ENCODE measurements around the gene NOTUM.

Gene NOTUM

DNA sequence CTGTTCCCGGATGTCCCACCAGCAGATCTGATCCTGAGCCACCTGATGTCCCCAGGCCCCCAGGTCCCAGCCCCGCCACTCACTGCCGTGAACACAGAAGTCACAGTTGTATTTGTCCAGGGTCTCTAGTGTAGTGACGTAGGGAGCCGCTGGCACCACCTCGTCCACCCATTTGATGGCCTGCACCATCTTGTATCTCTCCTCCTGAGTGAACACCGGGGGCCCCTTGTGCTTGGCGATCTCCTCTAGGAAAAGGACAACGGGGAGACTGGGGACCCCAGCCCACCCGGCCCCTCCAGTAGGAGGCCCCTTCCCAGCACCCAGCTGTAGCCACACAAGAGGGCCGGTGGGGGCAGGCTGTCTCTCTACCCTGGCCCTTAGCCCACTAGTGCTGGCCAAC, 52.2 kb downstream of the NOTUM start:
- DNase-seq: no peak

DNA sequence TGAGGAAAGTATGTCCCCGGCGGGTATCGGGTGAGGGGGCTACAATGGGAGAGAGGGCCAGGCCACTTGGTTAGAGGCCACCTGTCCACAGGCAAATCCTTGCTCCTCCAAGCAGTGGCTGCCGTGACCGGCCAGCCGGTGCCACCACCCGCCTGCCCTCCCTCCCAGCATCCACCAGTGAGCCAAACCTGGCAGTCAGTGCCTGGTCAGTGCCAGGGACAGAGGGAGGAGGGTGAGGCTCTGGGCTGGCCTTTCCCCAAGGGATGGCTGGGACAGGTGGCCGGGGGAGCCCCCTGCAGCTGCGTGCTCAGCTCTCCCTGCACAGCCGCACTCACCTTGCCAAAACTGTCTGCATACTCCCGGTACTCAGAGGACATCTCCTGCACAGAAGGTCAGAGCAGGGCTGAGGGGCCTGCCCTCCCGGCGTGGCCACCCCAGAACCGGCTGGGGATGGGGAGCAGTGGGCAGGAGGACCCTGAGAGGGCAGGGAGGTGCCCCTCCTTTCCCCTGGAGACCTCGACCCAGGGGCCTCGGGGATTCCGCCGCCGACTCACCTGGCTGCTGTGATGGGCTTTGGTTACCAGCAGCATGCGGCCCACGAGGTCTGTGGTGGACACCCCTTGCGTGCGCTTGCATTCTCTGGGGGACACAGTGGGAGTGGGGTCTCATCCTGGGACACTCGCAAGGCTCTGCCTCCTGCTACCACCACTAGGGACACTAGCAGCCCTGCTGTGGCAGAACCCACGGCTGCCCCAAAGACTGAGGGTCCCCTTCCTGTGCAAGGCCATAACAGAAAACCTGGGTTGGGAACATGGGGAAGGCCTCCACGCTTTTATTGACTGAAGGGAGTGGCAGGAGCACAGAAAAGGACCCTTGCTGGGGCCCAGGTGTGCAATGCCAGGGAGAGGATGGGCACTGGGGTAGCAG, 53.5 kb downstream of the NOTUM start:
- DNase-seq: no peak

DNA sequence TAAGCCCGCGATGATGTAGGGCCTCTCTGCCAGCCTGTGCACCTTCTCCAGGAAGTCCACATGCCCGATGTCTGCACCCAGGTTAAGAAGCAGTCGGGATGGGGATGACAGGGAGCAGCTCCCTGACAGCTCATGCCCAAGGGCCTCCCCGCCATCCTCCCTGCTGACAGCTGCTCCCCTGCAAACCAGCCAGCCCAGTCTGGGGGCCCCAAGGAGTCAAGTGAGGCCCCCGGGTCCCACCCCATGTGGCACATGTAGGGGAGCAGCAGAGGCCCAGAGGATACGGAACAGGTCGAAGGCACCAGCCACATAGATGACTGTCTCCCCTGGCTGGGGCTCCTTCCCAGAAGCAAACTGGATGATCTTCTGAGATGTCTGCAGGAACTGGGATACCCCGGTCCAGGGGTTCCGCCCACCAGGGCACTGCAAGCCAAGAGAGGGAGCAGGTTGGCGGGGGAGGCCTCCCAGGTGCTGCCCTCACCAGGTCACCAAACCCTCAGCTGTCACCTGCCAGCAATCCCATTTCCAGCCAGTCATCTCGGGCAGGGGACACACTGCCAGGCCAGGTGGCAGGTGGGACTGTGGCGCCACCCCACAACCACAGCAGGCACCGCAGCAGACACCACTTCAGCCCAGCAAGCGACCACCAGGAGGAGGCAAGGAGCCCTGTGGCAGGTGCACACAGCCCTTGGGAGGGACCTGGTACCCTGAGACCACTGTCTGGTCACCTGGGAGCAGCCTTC, 54.3 kb downstream of the NOTUM start:
- no peak for DNase-seq

DNA sequence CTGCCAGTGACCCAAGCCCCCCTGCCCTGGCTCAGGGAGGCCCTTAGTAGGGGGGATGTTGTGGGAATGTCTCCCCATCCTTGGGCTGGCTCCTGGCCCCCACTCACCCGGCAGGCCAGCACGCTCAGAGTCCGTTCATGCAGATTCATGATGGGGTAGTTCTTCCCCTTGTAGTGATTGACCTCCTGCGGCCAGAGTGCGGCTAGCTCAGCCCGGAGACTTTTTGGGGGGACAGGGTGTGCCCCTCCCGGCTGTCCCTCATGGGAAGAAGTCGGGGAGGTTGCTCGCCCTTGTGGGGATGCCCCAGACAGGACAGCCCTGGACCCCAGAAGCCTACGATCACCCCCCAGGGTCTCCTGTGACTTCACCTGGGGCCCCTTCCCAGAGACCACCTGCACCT, 55.0 kb downstream of the NOTUM start:
- no peak for DNase-seq

DNA sequence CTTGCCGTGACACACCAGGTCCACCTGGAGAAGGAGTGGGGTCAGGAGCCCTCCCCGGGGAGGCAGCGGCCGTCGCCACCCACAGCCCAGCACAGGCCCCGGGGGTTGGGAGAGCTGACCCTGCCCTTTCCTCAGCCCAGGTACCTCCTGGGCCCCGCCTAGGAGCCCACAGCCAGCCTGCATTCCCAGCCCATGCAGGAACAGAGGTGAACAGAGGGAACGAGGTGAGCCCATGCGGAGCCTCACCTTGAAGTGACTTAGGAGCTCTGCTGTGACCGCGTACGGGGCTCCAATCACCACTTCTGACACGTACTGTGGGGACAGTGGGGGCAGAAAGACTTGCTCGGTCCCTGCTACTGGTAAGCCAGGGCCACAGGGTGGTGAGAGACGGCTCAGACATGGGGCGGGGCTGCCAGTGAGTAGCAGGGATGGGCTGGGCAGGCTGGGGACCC, 55.5 kb downstream of the NOTUM start:
- no peak for DNase-seq

DNA sequence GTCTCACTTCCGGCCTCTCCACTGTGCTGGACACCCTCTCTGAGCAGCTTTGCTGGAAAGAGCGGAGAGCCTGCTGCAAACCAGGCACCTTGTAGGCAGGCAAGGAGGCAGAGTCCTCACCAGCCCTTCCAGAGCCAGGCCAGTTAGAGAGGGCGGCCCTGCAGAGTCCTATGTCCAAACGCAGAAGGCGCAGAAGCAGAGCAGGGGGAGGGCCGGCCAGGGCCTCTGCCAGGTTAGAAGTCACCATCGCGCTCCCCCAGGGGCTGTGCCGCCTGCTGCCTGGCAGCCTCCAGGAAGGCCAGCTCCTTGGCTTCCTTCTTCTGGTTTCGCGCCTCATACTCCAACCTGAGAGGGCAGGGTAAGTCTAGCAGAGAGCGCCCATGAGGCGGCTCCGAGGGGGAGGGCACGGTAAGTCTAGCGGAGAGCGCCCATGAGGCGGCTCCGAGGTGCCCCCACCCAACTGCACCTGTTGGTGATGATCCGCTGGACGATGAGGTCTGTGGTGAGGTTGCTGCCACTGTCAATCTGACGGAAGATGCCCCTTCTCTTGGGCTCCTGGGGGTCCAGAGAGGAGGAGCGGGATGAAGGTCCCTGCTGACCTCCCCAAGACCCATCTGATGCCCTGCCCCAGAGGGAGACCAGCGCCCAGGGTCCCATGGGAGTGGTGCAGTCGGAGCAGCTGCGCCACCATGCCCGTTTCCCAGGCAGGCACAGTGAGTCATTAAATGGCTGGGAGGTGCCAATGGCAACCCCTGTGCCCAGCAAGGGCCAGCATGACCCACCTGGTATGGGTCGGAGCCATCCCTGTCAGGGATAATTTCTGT, 56.2 kb downstream of the NOTUM start:
- no peak for DNase-seq

DNA sequence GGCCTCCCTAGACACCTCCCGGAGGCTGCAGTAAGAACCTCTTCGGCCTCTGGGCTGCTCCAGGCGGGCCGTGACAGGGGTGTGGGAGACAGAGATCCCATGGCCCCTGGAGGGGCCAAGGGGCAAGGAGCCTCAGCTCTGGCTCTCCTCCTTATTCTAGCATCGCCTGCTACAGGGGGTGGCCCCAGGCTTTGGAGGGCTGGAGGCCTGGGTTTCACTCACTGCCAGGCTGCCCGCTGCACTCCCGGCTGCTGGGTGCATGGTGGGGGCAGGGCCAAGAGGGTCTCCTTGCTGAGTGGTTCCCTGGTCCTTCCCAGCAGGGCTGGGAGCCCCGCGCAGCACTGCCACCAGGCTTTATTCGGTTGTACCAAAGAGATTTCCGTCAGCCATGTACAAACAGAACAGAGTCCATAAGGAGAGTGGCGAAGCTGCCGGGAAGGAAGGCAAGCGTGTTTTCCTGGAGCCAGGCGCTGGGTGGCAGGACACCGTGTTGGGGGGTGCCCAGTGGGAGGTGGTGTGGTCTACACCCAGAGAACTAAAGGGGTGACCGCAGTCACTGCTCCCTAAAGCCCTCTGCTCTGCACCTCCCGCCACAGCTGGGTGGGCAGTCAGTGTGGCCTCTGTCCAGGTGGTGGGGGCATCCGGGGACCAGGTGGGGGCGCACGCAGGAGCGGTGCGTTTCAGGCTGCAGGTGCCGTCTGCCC, 56.9 kb downstream of the NOTUM start:
- no peak for DNase-seq

DNA sequence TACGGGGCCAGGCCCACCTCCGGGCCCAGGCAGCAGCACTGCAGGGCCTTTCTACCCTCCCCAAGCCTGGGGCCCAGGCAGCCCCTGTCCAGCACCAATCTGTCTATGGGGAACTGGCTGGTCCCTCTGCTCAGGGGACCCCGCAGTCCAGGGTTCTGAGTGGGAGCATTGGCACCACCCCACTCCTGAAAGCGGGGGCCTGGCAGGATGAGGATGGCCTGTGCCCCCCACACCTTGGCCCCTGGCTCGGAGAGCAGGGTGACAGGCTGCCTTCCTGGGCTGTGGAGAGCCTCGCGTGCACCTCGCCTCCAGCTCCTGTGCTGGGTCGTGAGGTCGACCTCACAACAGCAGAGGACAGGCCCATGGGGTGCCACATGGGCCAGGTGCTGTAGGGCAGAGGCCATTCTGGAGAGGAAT, 57.6 kb downstream of the NOTUM start:
- DNase-seq: no peak

DNA sequence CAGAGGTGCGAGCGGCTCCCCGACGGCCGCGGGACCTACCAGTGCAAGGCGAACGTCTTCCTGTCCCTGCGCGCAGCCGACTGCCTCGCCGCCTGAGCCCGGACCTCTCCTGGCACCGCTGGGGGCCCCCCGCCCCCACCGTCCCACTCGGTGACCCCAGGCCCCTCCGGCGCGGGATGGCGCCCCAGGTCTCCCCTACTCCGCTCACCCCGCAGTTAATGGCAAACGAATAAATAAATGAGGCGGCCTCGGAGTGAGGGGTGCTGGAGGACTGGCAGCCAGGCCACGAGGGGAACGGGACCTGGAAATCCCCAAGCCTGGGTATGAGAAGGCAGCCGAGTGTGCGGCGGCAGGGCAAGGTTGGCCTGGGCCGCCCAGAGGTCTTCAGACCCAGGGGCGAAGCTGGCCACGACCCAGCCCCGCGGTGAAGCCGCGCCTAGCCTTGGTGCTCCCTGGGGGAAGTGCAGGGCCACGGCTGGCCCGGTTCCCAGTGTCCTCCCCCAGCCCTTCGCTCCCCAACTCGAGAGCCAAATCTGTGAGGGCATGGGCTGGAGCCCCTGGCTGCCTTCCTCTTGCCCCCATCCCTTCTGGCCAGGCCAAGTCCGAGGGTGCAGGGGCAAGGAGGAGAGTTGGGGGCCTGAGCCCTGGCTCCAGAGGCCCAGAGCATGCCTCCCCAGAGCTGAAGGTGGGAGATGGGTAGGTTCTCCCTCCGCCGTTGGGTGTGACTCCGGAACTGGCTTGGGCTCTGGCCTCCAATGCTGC, 58.2 kb downstream of the NOTUM start:
- DNase-seq: no peak
